DOHH2 (cell line): ENCODE measurements around the gene FBLN2.

Source experiments
- H3F3A ChIP-seq: fragments of 200-600 bp; sonication (generic), shearing (Covaris generic); 2 replicates; pipeline ENCODE4 v1.6.0; 2016; ENCODE audit warnings: antibody characterized with exemption, mild to moderate bottlenecking; ENCODE audit not compliant: control insufficient read depth, insufficient read depth
- H3K27ac ChIP-seq: fragments of 200-600 bp; sonication (generic); 2 replicates; pipeline ENCODE4 v1.5.1; 2014; ENCODE audit warnings: low read depth, mild to moderate bottlenecking, low read length, moderate library complexity
- H3K27me3 ChIP-seq: fragments of 200-600 bp; sonication (generic); 2 replicates; pipeline ENCODE4 v1.6.1; 2014; ENCODE audit warnings: mild to moderate bottlenecking, low read length, mixed read lengths; ENCODE audit not compliant: control insufficient read depth
- H3K36me3 ChIP-seq: fragments of 200-600 bp; sonication (generic); 2 replicates; pipeline ENCODE4 v1.6.1; 2014; ENCODE audit warnings: mild to moderate bottlenecking, low read length, moderate library complexity, mixed read lengths; ENCODE audit not compliant: control insufficient read depth
- H3K4me1 ChIP-seq: fragments of 200-600 bp; sonication (generic); 2 replicates; pipeline ENCODE4 v1.6.1; 2014; ENCODE audit warnings: mild to moderate bottlenecking, low read length, mixed read lengths; ENCODE audit not compliant: control insufficient read depth
- H3K4me2 ChIP-seq: fragments of 200-600 bp; sonication (generic); 2 replicates; pipeline ENCODE4 v1.6.0; 2014; ENCODE audit warnings: mild to moderate bottlenecking, low read length, moderate library complexity
- H3K4me3 ChIP-seq: fragments of 200-600 bp; sonication (generic); 2 replicates; pipeline ENCODE4 v1.5.1; 2014; ENCODE audit warnings: mild to moderate bottlenecking, low read length, mixed read lengths
- H3K79me2 ChIP-seq: fragments of 200-600 bp; sonication (generic); 2 replicates; pipeline ENCODE4 v1.6.1; 2014; ENCODE audit warnings: mild to moderate bottlenecking, low read length, mixed read lengths; ENCODE audit not compliant: control insufficient read depth
- H3K9me2 ChIP-seq: fragments of 200-600 bp; sonication (generic); replicated peaks from 2 replicates; pipeline ENCODE4 v1.6.1; 2014; ENCODE audit warnings: mild to moderate bottlenecking, low read length, mixed read lengths; ENCODE audit not compliant: control insufficient read depth
- H3K9me3 ChIP-seq: fragments of 200-600 bp; sonication (generic); 2 replicates; pipeline ENCODE4 v1.6.1; 2014; ENCODE audit warnings: antibody characterized with exemption, low read length, mixed read lengths; ENCODE audit not compliant: control insufficient read depth, insufficient read depth
- H4K20me1 ChIP-seq: fragments of 200-600 bp; sonication (generic); 2 replicates; pipeline ENCODE4 v1.6.0; 2014; ENCODE audit warnings: low read depth, mild to moderate bottlenecking, antibody characterized with exemption, low read length, moderate library complexity; ENCODE audit not compliant: control insufficient read depth, insufficient read depth
- CTCF ChIP-seq: fragments of 200-600 bp; sonication (generic); IDR thresholded peaks from one replicate; pipeline ENCODE4 v1.5.1; 2014; ENCODE audit warnings: antibody characterized with exemption, mild to moderate bottlenecking, low read depth, low read length; ENCODE audit not compliant: poor library complexity, severe bottlenecking
- EZH2phosphoT487 ChIP-seq: fragments of 200-600 bp; sonication (generic); IDR thresholded peaks from 2 replicates; pipeline ENCODE4 v1.6.1; 2017; ENCODE audit warnings: borderline replicate concordance, mild to moderate bottlenecking, antibody characterized with exemption, low read length, moderate library complexity, mixed read lengths

FBLN2 gene

GRCh38 chr3:13544951-13545651 is 3.8 kb upstream of the FBLN2 start:
- no peaks in the 10 kb centered on the region for H3K36me3 ChIP-seq
- H3F3A ChIP-seq: no peaks in the 10 kb centered on the region
- no peaks in the 10 kb centered on the region for H3K9me3 ChIP-seq
- no peaks in the 10 kb centered on the region for H3K4me1 ChIP-seq
- H3K4me3 ChIP-seq: no peak overlapping the region
- H3K27me3 ChIP-seq: peaks cover 9% of the 10 kb centered on the region
- no peak overlapping the region for H3K4me2 ChIP-seq
- no peaks in the 10 kb centered on the region for H3K79me2 ChIP-seq
- TF ChIP-seq EZH2phosphoT487 (no peak), CTCF (no peak)
- H4K20me1 ChIP-seq: no peaks in the 10 kb centered on the region
- H3K9me2 ChIP-seq: no peaks in the 10 kb centered on the region
- no peak overlapping the region for H3K27ac ChIP-seq

- Histone ChIP-seq H3K9me3 (no peaks in the 10 kb centered on the region), H3K9me2 (no peaks in the 10 kb centered on the region), H4K20me1 (no peaks in the 10 kb centered on the region), H3K27me3 (peaks cover 9% of the 10 kb centered on the region), H3K36me3 (no peaks in the 10 kb centered on the region), H3K4me1 (no peaks in the 10 kb centered on the region), H3K4me2 (no peak overlapping the region), H3K4me3 (no peak overlapping the region), H3K27ac (no peak overlapping the region), H3K79me2 (no peaks in the 10 kb centered on the region), H3F3A (no peaks in the 10 kb centered on the region)
- TF ChIP-seq EZH2phosphoT487: no peak
- TF ChIP-seq CTCF: no peak
Measured at GRCh38 chr3:13545952-13546454, 2.9 kb upstream of the FBLN2 start.

GRCh38 chr3:13546667-13547171 is 2.2 kb upstream of the FBLN2 start:
- Histone ChIP-seq H3K79me2 (no peaks in the 10 kb centered on the region), H3F3A (no peaks in the 10 kb centered on the region), H3K27ac (no peak overlapping the region), H4K20me1 (no peaks in the 10 kb centered on the region), H3K27me3 (peaks cover 9% of the 10 kb centered on the region), H3K4me3 (no peak overlapping the region), H3K4me2 (no peak overlapping the region), H3K4me1 (no peaks in the 10 kb centered on the region), H3K36me3 (no peaks in the 10 kb centered on the region), H3K9me2 (no peaks in the 10 kb centered on the region), H3K9me3 (no peaks in the 10 kb centered on the region)
- no peak for TF ChIP-seq CTCF
- TF ChIP-seq EZH2phosphoT487: no peak
